HEK293 (cell line): ENCODE measurements around the gene TALDO1.

Experiments
- GLIS1 ChIP-seq: fragments of 450-650 bp; formaldehyde crosslinking; IDR thresholded peaks from 2 replicates; pipeline ENCODE4 v1.5.1; 2016; ENCODE audit warnings: missing biosample characterization, missing genetic modification characterization
- HOXA7 ChIP-seq: sonication (generic); formaldehyde crosslinking; IDR thresholded peaks from 2 replicates; pipeline ENCODE4 v1.8.1; 2022; ENCODE audit warnings: missing genetic modification reagents, borderline replicate concordance
- KLF8 ChIP-seq: fragments of 450-650 bp; formaldehyde crosslinking; IDR thresholded peaks from 2 replicates; pipeline ENCODE4 v1.5.1; 2016; ENCODE audit warnings: missing biosample characterization, missing genetic modification characterization
- KLF9 ChIP-seq: fragments of 450-650 bp; formaldehyde crosslinking; IDR thresholded peaks from 2 replicates; pipeline ENCODE4 v1.5.1; 2016; ENCODE audit warnings: missing biosample characterization, missing genetic modification characterization, low read depth
- PRDM1 ChIP-seq: fragments of 450-650 bp; formaldehyde crosslinking; IDR thresholded peaks from 2 replicates; pipeline ENCODE4; 2016; ENCODE audit warnings: missing biosample characterization, missing genetic modification characterization
- SCRT1 ChIP-seq: fragments of 450-650 bp; formaldehyde crosslinking; IDR thresholded peaks from 2 replicates; pipeline ENCODE4 v1.5.1; 2016; ENCODE audit warnings: missing biosample characterization, missing genetic modification characterization, borderline replicate concordance
- SP7 ChIP-seq: fragments of 450-650 bp; formaldehyde crosslinking; IDR thresholded peaks from 2 replicates; pipeline ENCODE4 v1.5.1; 2016; ENCODE audit warnings: missing biosample characterization, missing genetic modification characterization
- TSHZ1 ChIP-seq: fragments of 450-650 bp; formaldehyde crosslinking; IDR thresholded peaks from 2 replicates; pipeline ENCODE4 v1.5.1; 2016; ENCODE audit warnings: missing biosample characterization, missing genetic modification characterization, borderline replicate concordance
- ZBTB20 ChIP-seq: fragments of 450-650 bp; formaldehyde crosslinking; IDR thresholded peaks from 2 replicates; pipeline ENCODE4 v1.5.1; 2016; ENCODE audit warnings: missing biosample characterization, missing genetic modification characterization
- ZBTB48 ChIP-seq: fragments of 450-650 bp; formaldehyde crosslinking; IDR thresholded peaks from 2 replicates; pipeline ENCODE4 v1.5.1; 2016; ENCODE audit warnings: missing biosample characterization, missing genetic modification characterization
- ZEB2 ChIP-seq: fragments of 450-650 bp; formaldehyde crosslinking; IDR thresholded peaks from 2 replicates; pipeline ENCODE4 v1.5.1; 2016; ENCODE audit warnings: missing biosample characterization, missing genetic modification characterization
- ZNF133 ChIP-seq: fragments of 450-650 bp; formaldehyde crosslinking; IDR thresholded peaks from 2 replicates; pipeline ENCODE4 v1.5.1; 2016; ENCODE audit warnings: missing biosample characterization, missing genetic modification characterization
- ZNF24 ChIP-seq: fragments of 450-650 bp; formaldehyde crosslinking; IDR thresholded peaks from 2 replicates; pipeline ENCODE4 v1.5.1; 2016; ENCODE audit warnings: missing biosample characterization, missing genetic modification characterization
- ZNF311 ChIP-seq: fragments of 450-650 bp; formaldehyde crosslinking; IDR thresholded peaks from 2 replicates; pipeline ENCODE4 v1.5.1; 2017; ENCODE audit warnings: missing biosample characterization, missing genetic modification characterization, borderline replicate concordance
- ZNF449 ChIP-seq: fragments of 450-650 bp; formaldehyde crosslinking; IDR thresholded peaks from 2 replicates; pipeline ENCODE4 v1.5.1; 2017; ENCODE audit warnings: missing biosample characterization, mild to moderate bottlenecking, missing genetic modification characterization, moderate library complexity
- ZNF514 ChIP-seq: fragments of 450-650 bp; formaldehyde crosslinking; IDR thresholded peaks from 2 replicates; pipeline ENCODE4 v1.5.1; 2016; ENCODE audit warnings: missing biosample characterization, missing genetic modification characterization
- ZNF560 ChIP-seq: fragments of 450-650 bp; formaldehyde crosslinking; IDR thresholded peaks from 2 replicates; pipeline ENCODE4 v1.5.1; 2017; ENCODE audit warnings: missing biosample characterization, missing genetic modification characterization, borderline replicate concordance
- ZNF624 ChIP-seq: fragments of 450-650 bp; formaldehyde crosslinking; IDR thresholded peaks from 2 replicates; pipeline ENCODE4 v1.5.1; 2017; ENCODE audit warnings: missing biosample characterization, missing genetic modification characterization
- ZNF629 ChIP-seq: fragments of 450-650 bp; formaldehyde crosslinking; IDR thresholded peaks from 2 replicates; pipeline ENCODE4 v1.5.1; 2017; ENCODE audit warnings: missing biosample characterization, missing genetic modification characterization
- ZNF707 ChIP-seq: fragments of 450-650 bp; formaldehyde crosslinking; IDR thresholded peaks from 2 replicates; pipeline ENCODE4 v1.5.1; 2016; ENCODE audit warnings: missing biosample characterization, missing genetic modification characterization
- ZNF76 ChIP-seq: fragments of 450-650 bp; formaldehyde crosslinking; IDR thresholded peaks from 2 replicates; pipeline ENCODE4; 2016; ENCODE audit warnings: low read depth, missing biosample characterization, missing genetic modification characterization, borderline replicate concordance
- ZNF768 ChIP-seq: fragments of 450-650 bp; formaldehyde crosslinking; IDR thresholded peaks from 2 replicates; pipeline ENCODE4 v1.5.1; 2018; ENCODE audit warnings: missing biosample characterization, mild to moderate bottlenecking, missing genetic modification characterization
- ZSCAN23 ChIP-seq: fragments of 450-650 bp; formaldehyde crosslinking; IDR thresholded peaks from 2 replicates; pipeline ENCODE4 v1.5.1; 2016; ENCODE audit warnings: missing biosample characterization, missing genetic modification characterization
- TF ChIP-seq, protein P1 (sequence below): fragments of 450-650 bp; formaldehyde crosslinking; conservative IDR thresholded peaks from 2 replicates; pipeline ENCODE4 v1.5.1; 2016; ENCODE audit warnings: low read depth, missing biosample characterization, missing genetic modification characterization
- TF ChIP-seq, protein P2 (sequence below): fragments of 450-650 bp; formaldehyde crosslinking; IDR thresholded peaks from 2 replicates; pipeline ENCODE4; 2016; ENCODE audit warnings: missing biosample characterization, missing genetic modification characterization
- TF ChIP-seq, protein P3 (sequence below): fragments of 450-650 bp; formaldehyde crosslinking; IDR thresholded peaks from 2 replicates; pipeline ENCODE4 v1.5.1; 2017; ENCODE audit warnings: missing biosample characterization, missing genetic modification characterization
- TF ChIP-seq, protein P4 (sequence below): fragments of 450-650 bp; formaldehyde crosslinking; IDR thresholded peaks from 2 replicates; pipeline ENCODE4 v1.5.1; 2016; ENCODE audit warnings: missing biosample characterization, missing genetic modification characterization

The TALDO1 gene

DNA sequence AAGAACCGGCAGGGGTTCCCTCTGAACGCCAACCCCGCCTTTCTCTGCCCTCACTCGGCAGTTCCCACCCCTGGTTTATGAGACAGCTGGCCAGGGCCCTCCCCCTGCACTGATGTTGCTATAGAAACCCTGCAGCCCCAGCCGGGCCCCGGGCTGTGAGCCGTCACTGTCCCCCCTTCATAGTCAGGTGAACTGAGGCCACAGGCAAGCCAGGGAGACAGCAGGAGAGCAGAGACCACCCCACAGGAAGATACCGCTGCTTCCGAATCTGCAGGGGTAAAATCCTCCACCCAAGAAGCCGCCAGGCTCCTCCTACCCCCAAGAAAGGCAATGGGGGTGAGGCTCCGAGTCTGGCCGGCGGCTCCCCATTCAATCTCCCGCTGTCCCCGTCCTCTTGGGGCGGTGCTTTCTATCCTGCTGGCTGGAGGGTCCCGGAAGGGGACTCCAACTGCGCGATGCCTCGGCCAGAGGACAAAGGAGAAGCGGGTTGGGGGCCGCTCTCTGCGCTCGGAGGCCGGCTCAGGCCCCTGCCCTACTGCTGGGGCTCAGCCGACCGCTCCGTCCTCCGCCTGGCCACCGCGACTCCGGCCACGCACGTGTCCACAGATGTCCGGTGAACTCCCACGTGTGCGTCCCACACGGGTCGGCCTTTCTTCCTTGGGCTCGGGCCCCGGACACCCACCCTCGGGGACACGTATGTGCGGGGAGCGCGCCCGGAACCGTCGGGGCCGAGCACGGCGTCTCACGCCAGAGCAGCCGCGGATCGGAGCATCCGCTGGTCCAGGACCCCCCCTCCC is 50.2 kb downstream of the TALDO1 start (continued):
- TF ChIP-seq ZNF449 (tag by site-specific recombination) (no peak), ZNF560 (tag by site-specific recombination) (no peak), PRDM1 (tag by site-specific recombination) (no peak), SP7 (tag by site-specific recombination) (0 out of 2 replicates have a peak, but pooled peaks have one; percentile 16), ZNF624 (tag by site-specific recombination) (no peak), HOXA7 (no peak), ZEB2 (peak; percentile 54), ZNF629 (tag by site-specific recombination) (0 out of 2 replicates have a peak, but pooled peaks have one; percentile 13), ZNF514 (tag by site-specific recombination) (no peak), GLIS1 (tag by site-specific recombination) (peak; percentile 99), TSHZ1 (tag by site-specific recombination) (no peak), ZSCAN23 (tag by site-specific recombination) (no peak), ZNF768 (tag by site-specific recombination) (no peak), ZBTB20 (peak; percentile 78), KLF9 (tag by site-specific recombination) (peak; percentile 42), ZNF133 (no peak), ZBTB48 (no peak), ZNF707 (no peak), ZNF24 (tag by site-specific recombination) (no peak; the same call in 1 of the 2 replicates), KLF8 (tag by site-specific recombination) (peak; percentile 11; the same call in 1 of the 2 replicates), ZNF76 (tag by site-specific recombination) (no peak), ZNF311 (tag by site-specific recombination) (no peak), SCRT1 (no peak)
- TF ChIP-seq, protein P1, sequence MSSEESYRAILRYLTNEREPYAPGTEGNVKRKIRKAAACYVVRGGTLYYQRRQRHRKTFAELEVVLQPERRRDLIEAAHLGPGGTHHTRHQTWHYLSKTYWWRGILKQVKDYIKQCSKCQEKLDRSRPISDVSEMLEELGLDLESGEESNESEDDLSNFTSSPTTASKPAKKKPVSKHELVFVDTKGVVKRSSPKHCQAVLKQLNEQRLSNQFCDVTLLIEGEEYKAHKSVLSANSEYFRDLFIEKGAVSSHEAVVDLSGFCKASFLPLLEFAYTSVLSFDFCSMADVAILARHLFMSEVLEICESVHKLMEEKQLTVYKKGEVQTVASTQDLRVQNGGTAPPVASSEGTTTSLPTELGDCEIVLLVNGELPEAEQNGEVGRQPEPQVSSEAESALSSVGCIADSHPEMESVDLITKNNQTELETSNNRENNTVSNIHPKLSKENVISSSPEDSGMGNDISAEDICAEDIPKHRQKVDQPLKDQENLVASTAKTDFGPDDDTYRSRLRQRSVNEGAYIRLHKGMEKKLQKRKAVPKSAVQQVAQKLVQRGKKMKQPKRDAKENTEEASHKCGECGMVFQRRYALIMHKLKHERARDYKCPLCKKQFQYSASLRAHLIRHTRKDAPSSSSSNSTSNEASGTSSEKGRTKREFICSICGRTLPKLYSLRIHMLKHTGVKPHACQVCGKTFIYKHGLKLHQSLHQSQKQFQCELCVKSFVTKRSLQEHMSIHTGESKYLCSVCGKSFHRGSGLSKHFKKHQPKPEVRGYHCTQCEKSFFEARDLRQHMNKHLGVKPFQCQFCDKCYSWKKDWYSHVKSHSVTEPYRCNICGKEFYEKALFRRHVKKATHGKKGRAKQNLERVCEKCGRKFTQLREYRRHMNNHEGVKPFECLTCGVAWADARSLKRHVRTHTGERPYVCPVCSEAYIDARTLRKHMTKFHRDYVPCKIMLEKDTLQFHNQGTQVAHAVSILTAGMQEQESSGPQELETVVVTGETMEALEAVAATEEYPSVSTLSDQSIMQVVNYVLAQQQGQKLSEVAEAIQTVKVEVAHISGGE (tag by site-specific recombination) = 0 out of 2 replicates have a peak, but pooled peaks have one; percentile 35
- TF ChIP-seq, protein P2, sequence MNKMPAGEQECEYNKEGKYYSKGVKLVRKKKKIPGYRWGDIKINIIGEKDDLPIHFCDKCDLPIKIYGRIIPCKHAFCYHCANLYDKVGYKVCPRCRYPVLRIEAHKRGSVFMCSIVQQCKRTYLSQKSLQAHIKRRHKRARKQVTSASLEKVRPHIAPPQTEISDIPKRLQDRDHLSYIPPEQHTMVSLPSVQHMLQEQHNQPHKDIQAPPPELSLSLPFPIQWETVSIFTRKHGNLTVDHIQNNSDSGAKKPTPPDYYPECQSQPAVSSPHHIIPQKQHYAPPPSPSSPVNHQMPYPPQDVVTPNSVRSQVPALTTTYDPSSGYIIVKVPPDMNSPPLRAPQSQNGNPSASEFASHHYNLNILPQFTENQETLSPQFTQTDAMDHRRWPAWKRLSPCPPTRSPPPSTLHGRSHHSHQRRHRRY (tag by site-specific recombination) = no peak
- TF ChIP-seq, protein P3, sequence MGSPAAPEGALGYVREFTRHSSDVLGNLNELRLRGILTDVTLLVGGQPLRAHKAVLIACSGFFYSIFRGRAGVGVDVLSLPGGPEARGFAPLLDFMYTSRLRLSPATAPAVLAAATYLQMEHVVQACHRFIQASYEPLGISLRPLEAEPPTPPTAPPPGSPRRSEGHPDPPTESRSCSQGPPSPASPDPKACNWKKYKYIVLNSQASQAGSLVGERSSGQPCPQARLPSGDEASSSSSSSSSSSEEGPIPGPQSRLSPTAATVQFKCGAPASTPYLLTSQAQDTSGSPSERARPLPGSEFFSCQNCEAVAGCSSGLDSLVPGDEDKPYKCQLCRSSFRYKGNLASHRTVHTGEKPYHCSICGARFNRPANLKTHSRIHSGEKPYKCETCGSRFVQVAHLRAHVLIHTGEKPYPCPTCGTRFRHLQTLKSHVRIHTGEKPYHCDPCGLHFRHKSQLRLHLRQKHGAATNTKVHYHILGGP (tag by site-specific recombination) = no peak
- TF ChIP-seq, protein P4, sequence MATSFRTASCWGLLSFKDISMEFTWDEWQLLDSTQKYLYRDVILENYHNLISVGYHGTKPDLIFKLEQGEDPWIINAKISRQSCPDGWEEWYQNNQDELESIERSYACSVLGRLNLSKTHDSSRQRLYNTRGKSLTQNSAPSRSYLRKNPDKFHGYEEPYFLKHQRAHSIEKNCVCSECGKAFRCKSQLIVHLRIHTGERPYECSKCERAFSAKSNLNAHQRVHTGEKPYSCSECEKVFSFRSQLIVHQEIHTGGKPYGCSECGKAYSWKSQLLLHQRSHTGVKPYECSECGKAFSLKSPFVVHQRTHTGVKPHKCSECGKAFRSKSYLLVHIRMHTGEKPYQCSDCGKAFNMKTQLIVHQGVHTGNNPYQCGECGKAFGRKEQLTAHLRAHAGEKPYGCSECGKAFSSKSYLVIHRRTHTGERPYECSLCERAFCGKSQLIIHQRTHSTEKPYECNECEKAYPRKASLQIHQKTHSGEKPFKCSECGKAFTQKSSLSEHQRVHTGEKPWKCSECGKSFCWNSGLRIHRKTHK (tag by site-specific recombination) = no peak
